SK-N-DZ (cell line): Measurements from ENCODE around the gene VOPP1.
"Not testable (repeated sequence)": the region's sequence is repeated elsewhere in the genome, so short reads cannot be mapped to it uniquely, and the experiment has no call there.

Experiments
- DNase-seq: peaks from one replicate; pipeline ENCODE4 v3.0.0-alpha.2; 2015; ENCODE audit warnings: low spot score

The VOPP1 gene

GRCh38 chr7:55471594-55471993, 100.7 kb downstream of the VOPP1 start:
- DNase-seq: not testable (repeated sequence)

GRCh38 chr7:55470261-55470660, 102.0 kb downstream of the VOPP1 start:
- no peak for DNase-seq

GRCh38 chr7:55469721-55470120, 102.6 kb downstream of the VOPP1 start:
- DNase-seq: no peak

GRCh38 chr7:55469271-55469681, 103.0 kb downstream of the VOPP1 start:
- no peak for DNase-seq

GRCh38 chr7:55468495-55468894, 103.8 kb downstream of the VOPP1 start:
- no peak for DNase-seq

- no peak for DNase-seq
Observed at GRCh38 chr7:55467047-55467593, 105.2 kb downstream of the VOPP1 start.

- no peak for DNase-seq
Observed at GRCh38 chr7:55465691-55466090, 106.6 kb downstream of the VOPP1 start.

- DNase-seq: no peak
Observed at GRCh38 chr7:55464422-55464821, 107.9 kb downstream of the VOPP1 start.

GRCh38 chr7:55463686-55464262, 108.5 kb downstream of the VOPP1 start:
- no peak for DNase-seq

GRCh38 chr7:55458351-55458750, 114.0 kb downstream of the VOPP1 start:
- no peak for DNase-seq

GRCh38 chr7:55457801-55458200, 114.5 kb downstream of the VOPP1 start:
- DNase-seq: no peak

GRCh38 chr7:55452971-55453370, 119.3 kb downstream of the VOPP1 start:
- DNase-seq: no peak

GRCh38 chr7:55449992-55450535, 122.2 kb downstream of the VOPP1 start:
- no peak for DNase-seq

GRCh38 chr7:55449205-55449991, 122.9 kb downstream of the VOPP1 start:
- no peak for DNase-seq

- no peak for DNase-seq
Observed at GRCh38 chr7:55448526-55448925, 123.8 kb downstream of the VOPP1 start.

- no peak for DNase-seq
Observed at GRCh38 chr7:55444786-55445185, 127.5 kb downstream of the VOPP1 start.

GRCh38 chr7:55441774-55442522, 130.4 kb downstream of the VOPP1 start:
- DNase-seq: no peak

GRCh38 chr7:55441002-55441401, 131.3 kb downstream of the VOPP1 start:
- DNase-seq: no peak

- no peak for DNase-seq
Observed at GRCh38 chr7:55440040-55440690, 132.1 kb downstream of the VOPP1 start.

GRCh38 chr7:55439627-55440026, 132.7 kb downstream of the VOPP1 start:
- no peak for DNase-seq

GRCh38 chr7:55438757-55439525, 133.4 kb downstream of the VOPP1 start:
- DNase-seq: peak; percentile 46
